ENCODE results near the gene MDM1.

DNA sequence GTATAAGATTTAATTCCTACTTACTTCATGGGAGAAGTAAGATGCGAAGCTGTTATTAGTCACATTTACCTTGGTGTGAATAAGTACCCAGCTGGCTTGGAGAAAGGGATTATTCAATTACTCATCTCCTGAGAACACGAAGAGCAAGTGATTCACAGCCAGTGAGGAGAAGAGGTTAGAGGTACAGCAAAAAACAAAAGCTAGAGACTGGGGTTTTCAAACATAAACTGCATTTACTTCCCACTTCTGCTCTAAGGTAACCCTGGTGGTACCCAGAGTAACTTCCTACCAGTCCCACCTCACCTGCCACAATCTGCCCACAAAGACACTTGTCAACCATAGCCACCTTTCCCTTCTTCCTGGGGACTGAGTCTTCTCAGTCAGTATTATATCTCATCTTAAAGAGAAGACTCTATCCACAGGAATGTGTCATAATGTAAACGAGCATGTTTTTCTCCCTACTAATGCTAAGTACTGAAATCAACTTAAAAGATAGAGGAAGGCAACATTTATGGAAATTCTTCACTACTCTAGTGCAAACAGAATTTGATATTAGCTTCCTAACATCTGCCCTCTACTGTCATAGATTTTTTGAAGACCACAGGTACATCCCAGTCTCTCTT lies 72.7 kb downstream of the MDM1 start:
- TF ChIP-seq POLR2A (IDR thresholded peaks at IDR 0.05; ENCODE audit: low read length) (no peak), GATA1 (IDR thresholded peaks at IDR 0.05; ENCODE audit: low read depth, low read length) (no peak)
